T-cell (primary cell): ENCODE data around the gene LIMK2. TPM values are rescaled to one million over a fixed set of nuclear protein-coding genes. Genes with fewer than 3 reads are reported as not detected.

Experiments used
- ATAC-seq, 4 experiments: fragments of 200-7000 bp in 3 of 4; fragments of 150-1000 bp in 1 of 4; cut with Tn5 transposase; replicated peaks in 1 of 4; 1 replicate in 3 of 4; 2 replicates in 1 of 4; pipeline ENCODE4 v1.10.0; 2021; ENCODE audit warnings: moderate library complexity in 3 of 4, mild to moderate bottlenecking in 2 of 4, moderate number of reproducible peaks in 1 of 4
- CTCF ChIA-PET, 2 donors: fragments of 300-600 bp; sonication (Branson Sonifier 250); formaldehyde crosslinking; loops; one replicate each; lab custom pipeline; 2022; ENCODE audit warnings: antibody characterized with exemption in 2 of 2; lab: Charles Lee
- POLR2A ChIA-PET, 2 donors: fragments of 300-600 bp; sonication (Branson Sonifier 250); formaldehyde crosslinking; loops; one replicate each; lab custom pipeline; 2022; ENCODE audit warnings: antibody characterized with exemption in 2 of 2; lab: Charles Lee
- DNase-seq, 35 experiments: peaks; one replicate each; pipeline versions ENCODE4 v3.0.0 to v3.0.0-alpha.2; 2013 to 2023
- H3K27ac ChIP-seq: one replicate; pipeline ENCODE4 v1.5.1; 2013; ENCODE audit warnings: low read length
- H3K27me3 ChIP-seq, 2 experiments: replicated peaks in 1 of 2; 1 replicate in 1 of 2; 2 replicates in 1 of 2; pipeline versions ENCODE4 v1.6.1 to v1.7.0; 2013; ENCODE audit warnings: low read length in 1 of 2, mixed read lengths in 1 of 2; ENCODE audit not compliant: control insufficient read depth in 2 of 2, insufficient read depth in 2 of 2; ENCODE audit errors: extremely low read depth in 1 of 2
- H3K36me3 ChIP-seq, 2 donors: 1 replicate in 1 of 2; 2 replicates in 1 of 2; pipeline versions ENCODE4 v1.6.1 to v1.7.0; 2013; ENCODE audit warnings: low read length in 1 of 2; ENCODE audit not compliant: control insufficient read depth in 2 of 2, insufficient read depth in 1 of 2; ENCODE audit errors: extremely low read depth in 1 of 2
- H3K4me1 ChIP-seq, 2 experiments: 1 replicate in 1 of 2; 2 replicates in 1 of 2; pipeline versions ENCODE4 v1.6.1 to v1.7.0; 2013; ENCODE audit warnings: low read length in 2 of 2, mixed read lengths in 1 of 2; ENCODE audit not compliant: insufficient read depth in 2 of 2, control insufficient read depth in 1 of 2; ENCODE audit errors: extremely low read depth in 1 of 2
- H3K4me3 ChIP-seq, 2 donors: 1 replicate in 1 of 2; 2 replicates in 1 of 2; pipeline versions ENCODE4 v1.5.1 to v1.7.0; 2013; ENCODE audit warnings: mild to moderate bottlenecking in 2 of 2, low read length in 1 of 2, moderate library complexity in 1 of 2; ENCODE audit not compliant: control insufficient read depth in 1 of 2; ENCODE audit errors: extremely low read depth in 1 of 2
- H3K9me3 ChIP-seq: 2 replicates; pipeline ENCODE4 v1.7.0; 2013
- H3K27ac Mint-ChIP-seq, 2 donors: one replicate each; pipeline ENCODE4 v1.8.0; 2020 to 2021; ENCODE audit warnings: mild to moderate bottlenecking in 2 of 2, mixed read lengths in 2 of 2
- H3K27me3 Mint-ChIP-seq, 2 donors: one replicate each; pipeline ENCODE4 v1.8.0; 2021 to 2022; ENCODE audit warnings: mixed read lengths in 2 of 2
- H3K36me3 Mint-ChIP-seq: one replicate; pipeline ENCODE4 v1.8.0; 2021; ENCODE audit warnings: mixed read lengths
- H3K4me1 Mint-ChIP-seq, 3 donors: one replicate each; pipeline ENCODE4 v1.8.0; 2020 to 2022; ENCODE audit warnings: mixed read lengths in 3 of 3, mild to moderate bottlenecking in 1 of 3
- H3K4me3 Mint-ChIP-seq, 3 donors: one replicate each; pipeline ENCODE4 v1.8.0; 2020 to 2022; ENCODE audit warnings: mild to moderate bottlenecking in 3 of 3, mixed read lengths in 3 of 3, moderate library complexity in 3 of 3
- H3K9me3 Mint-ChIP-seq, 3 donors: one replicate each; pipeline ENCODE4 v1.8.0; 2020 to 2022; ENCODE audit warnings: mixed read lengths in 3 of 3
- WGBS: methylation state at CpG from one replicate; pipeline ENCODE4 v1.1.5; 2013; ENCODE audit warnings: missing lambda C conversion rate; ENCODE audit not compliant: insufficient coverage; 5-methylcytosine and 5-hydroxymethylcytosine counted together
- total RNA-seq, 35 experiments: library from RNA in 6 of 35; stranded (reverse) in 6 of 35; fragments of 120-200 nt in 1 of 35; gene quantifications; one replicate each; pipeline versions ENCODE4 v1.2.1 to v1.2.4 and lab custom pipeline; 2013 to 2026

LIMK2 gene
- total RNA-seq, 5 donors from 2014 or later (not counting 1 experiment from before 2014, with no cell fraction given) = 21.5 to 31.5 (median 29.7) TPM

DNA sequence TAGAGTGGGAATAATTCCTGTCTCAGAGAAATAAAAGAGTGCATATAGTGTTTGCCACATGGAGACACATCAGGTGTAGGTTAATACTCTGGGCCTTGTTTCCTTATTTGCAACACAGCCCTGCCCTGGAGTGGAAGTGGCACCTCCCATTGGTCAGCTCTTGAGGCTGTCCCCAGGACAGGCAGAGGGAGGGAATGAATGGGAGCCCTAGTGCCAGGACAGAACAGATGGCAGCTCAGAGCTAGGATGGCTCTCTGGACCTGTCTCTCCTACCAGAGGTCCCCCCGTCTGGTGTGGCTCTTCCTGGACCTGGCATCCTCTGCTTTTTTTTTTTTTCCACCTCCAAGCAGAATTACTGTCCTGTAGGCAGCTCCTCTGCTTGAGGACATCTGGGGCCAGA is 35.6 kb downstream of the LIMK2 start:
- H3K27me3 Mint-ChIP-seq = no peaks in the 10 kb centered on the region
- H3K9me3 ChIP-seq = no peaks in the 10 kb centered on the region
- no peaks in the 10 kb centered on the region for H3K9me3 Mint-ChIP-seq
- peak overlapping the region; percentile 5 to 40 for H3K4me3 ChIP-seq
- H3K4me1 ChIP-seq = peaks cover 4 to 28% of the 10 kb centered on the region in 2 experiments
- 71% methylated on average over 1 of the region's 1 CpG for WGBS
- H3K27me3 ChIP-seq = no peaks in the 10 kb centered on the region
- peaks cover 15 to 43% (median 36%) of the 10 kb centered on the region in 3 donors for H3K4me1 Mint-ChIP-seq
- ChIA-PET CTCF (interaction anchor here (0.5 to 1.4 kb wide), 7 partner anchors 9 to 391 kb away, joined by 3 to 5 read pairs (median 4); partner anchors contain the start of gene SELENOM (in 1 of the 2)), POLR2A (interaction anchor here (0.5 to 1.2 kb wide), 5 partner anchors 22 to 709 kb away, joined by 3 to 12 read pairs (median 6); partner anchors contain the start of gene PIK3IP1 (in 1 of the 2))
- DNase-seq (no peak), ATAC-seq (peak in 2 of 4 experiments; percentile 5 to 10)
- H3K36me3 ChIP-seq = peaks cover 0 to 7% of the 10 kb centered on the region in 2 donors
- peak overlapping the region; percentile 57 to 67 (median 64) for H3K4me3 Mint-ChIP-seq
- no peak overlapping the region for H3K27ac ChIP-seq
- peaks cover 6% of the 10 kb centered on the region for H3K36me3 Mint-ChIP-seq
- peak overlapping the region; percentile 63 to 72 for H3K27ac Mint-ChIP-seq

DNA sequence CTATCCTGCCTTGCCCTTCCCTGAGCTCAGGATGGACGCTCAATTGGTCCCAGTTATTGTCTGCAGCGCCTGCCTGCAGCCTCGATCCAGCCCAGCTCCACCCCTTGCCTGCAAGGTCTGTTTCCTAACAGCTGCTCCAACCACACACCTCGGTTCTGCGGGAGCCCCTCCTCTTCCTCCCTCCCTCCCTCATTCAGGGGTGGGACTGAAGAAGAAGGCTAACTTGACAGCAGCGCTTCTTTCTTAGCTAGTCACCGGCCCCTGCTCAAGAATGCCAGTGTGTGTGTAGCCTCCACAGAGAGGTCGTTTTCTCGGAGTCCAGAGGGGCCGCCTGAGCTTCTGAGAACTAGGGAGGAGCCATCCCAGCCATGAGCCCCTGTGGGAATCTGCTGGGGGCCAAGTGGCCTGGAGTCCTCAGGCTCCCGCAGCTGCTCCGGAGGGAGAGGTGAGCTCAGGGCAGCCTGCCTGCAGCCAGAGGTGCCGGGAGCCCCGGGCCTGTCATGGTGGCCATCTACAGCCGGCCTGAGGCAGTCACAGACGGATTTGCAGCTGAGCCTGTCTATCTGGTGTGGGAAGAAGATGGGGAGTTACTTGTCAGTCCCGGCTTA is 36.1 kb downstream of the LIMK2 start:
- 59% methylated on average over 10 of the region's 17 CpGs for WGBS
- Mint-ChIP-seq H3K27me3 (no peaks in the 10 kb centered on the region), H3K9me3 (no peaks in the 10 kb centered on the region), H3K36me3 (peaks cover 6% of the 10 kb centered on the region), H3K4me1 (peaks cover 15 to 41% (median 36%) of the 10 kb centered on the region in 3 donors), H3K4me3 (peak overlapping the region; percentile 57 to 67 (median 64)), H3K27ac (peak overlapping the region; percentile 63 to 72)
- Histone ChIP-seq H3K27ac (no peak overlapping the region), H3K9me3 (no peaks in the 10 kb centered on the region), H3K4me1 (peaks cover 4 to 28% of the 10 kb centered on the region in 2 experiments), H3K27me3 (no peaks in the 10 kb centered on the region), H3K4me3 (peak overlapping the region; percentile 5 to 40), H3K36me3 (peaks cover 0 to 7% of the 10 kb centered on the region in 2 donors)
- ChIA-PET CTCF (interaction anchor here (0.5 to 1.4 kb wide), 7 partner anchors 8 to 391 kb away, joined by 3 to 5 read pairs (median 4); partner anchors contain the start of gene SELENOM (in 1 of the 2)), POLR2A (interaction anchor here (0.5 to 1.2 kb wide), 6 partner anchors 21 to 709 kb away, joined by 3 to 12 read pairs (median 4); partner anchors contain the start of gene PIK3IP1 (in 1 of the 2))
- DNase-seq (peak; percentile 33 to 80 (median 65)), ATAC-seq (peak; percentile 99 to 100 (median 100))

DNA sequence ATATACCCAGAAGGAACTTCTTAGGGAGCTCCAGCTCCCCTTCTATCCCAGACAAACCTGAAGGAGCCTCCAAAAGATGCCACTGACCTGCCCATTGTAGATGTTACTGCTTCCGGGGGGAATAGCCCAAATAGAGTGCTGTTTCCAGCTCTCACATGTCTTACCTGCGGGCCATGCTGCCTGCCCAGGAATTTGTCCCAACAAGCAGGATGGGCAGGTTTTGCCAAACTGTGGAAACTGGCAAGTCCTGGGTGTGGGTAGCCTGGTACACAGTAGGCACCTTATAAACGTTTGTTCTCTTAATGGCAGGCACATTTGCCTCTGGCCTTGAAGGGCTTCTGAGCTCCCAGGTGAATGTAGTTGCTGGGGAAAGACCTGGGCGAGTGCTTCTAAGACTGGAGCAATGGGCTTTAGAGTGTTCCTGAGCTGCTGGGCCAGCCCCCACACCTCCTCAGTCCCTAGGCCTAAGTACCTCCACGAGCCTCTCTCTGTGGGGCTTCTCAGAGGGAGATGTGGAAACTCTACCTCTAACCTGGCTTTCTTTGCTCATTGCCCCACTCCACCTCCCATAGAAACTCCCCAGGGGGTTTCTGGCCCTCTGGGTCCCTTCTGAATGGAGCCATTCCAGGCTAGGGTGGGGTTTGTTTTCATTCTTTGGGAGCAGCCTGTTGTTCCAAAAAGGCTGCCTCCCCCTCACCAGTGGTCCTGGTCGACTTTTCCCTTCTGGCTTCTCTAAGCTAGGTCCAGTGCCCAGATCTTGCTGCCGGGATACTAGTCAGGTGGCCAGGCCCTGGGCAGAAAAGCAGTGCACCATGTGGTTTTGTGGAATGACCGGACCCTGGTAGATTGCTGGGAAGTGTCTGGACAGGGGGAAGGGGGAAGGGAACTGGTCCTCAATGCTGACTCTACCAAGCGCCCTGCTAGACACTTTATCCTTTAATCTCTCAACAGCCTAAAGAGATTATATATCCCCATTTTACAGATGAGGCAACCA is 37.2 kb downstream of the LIMK2 start:
- Histone ChIP-seq H3K4me3 (no peak overlapping the region), H3K36me3 (peaks cover 0 to 7% of the 10 kb centered on the region in 2 donors), H3K4me1 (peaks cover 4 to 29% of the 10 kb centered on the region in 2 experiments), H3K27ac (no peak overlapping the region), H3K27me3 (no peaks in the 10 kb centered on the region), H3K9me3 (no peaks in the 10 kb centered on the region)
- ChIA-PET POLR2A (interaction anchor here in 1 of 2 donors (0.5 kb wide), 1 partner anchor 28 kb away, joined by 4 read pairs; no protein-coding TSS in a partner anchor), CTCF (interaction anchor here in 1 of 2 donors (1.4 kb wide), 1 partner anchor 19 kb away, joined by 5 read pairs; no protein-coding TSS in a partner anchor)
- Mint-ChIP-seq H3K36me3 (peaks cover 6% of the 10 kb centered on the region), H3K27ac (no peak overlapping the region), H3K4me1 (peaks cover 15 to 34% (median 33%) of the 10 kb centered on the region in 3 donors), H3K27me3 (no peaks in the 10 kb centered on the region), H3K9me3 (no peaks in the 10 kb centered on the region), H3K4me3 (peak overlapping the region in 1 of 3 donors; percentile 67)
- ATAC-seq (no peak), DNase-seq (no peak)
- 100% methylated on average over 2 of the region's 9 CpGs for WGBS

DNA sequence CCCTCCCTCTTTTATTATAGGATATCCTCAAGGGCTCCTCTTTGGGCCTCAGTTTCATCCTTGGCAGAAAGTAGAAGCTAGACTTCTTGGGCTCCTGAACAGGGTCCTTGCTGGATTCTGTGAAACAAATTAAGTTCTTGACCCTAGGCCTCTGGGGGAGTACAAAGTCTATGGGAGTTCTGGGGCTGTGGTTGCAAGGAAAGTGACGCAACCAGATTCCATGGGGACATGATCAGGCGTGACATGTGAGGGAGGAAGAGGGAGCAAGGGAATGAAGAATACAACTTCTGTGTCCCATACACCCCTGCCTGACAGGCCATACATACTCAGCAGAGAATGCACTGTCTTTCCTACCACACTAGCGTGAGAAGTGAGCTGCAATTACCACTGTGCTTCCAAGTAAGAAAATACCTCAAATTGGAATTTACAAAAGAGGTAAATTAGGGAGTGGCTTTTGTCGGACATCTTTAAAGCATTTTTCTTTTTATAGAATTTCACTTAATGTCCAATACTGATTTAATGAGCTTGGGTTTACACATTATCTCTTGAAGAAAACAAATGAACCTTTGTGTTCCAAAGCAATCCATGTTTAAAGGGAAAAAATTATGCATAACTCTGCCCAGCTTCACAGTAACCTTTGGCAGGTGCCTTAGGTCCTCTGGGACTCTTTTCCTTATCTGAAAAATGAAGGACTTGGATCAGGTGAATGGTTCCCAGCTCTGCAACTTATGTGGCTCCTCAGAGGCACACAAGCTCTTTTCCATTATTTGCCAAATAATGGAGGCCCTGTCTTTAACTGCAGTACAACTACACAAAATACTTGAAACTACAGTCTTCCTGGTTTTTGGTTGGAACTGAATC is 38.9 kb downstream of the LIMK2 start:
- peaks cover 6% of the 10 kb centered on the region for H3K36me3 Mint-ChIP-seq
- no peak for ATAC-seq
- no peak overlapping the region for H3K4me3 Mint-ChIP-seq
- ChIA-PET CTCF (interaction anchor here in 1 of 2 donors (0.6 to 0.7 kb wide), 2 partner anchors 21 to 62 kb away, joined by 3 read pairs; no protein-coding TSS in a partner anchor), POLR2A (interaction anchor here (0.6 to 1.0 kb wide), 4 partner anchors 11 to 696 kb away, joined by 3 to 6 read pairs (median 4); no protein-coding TSS in a partner anchor)
- no CpG with 5 or more reads among the region's 4 CpGs for WGBS
- H3K4me1 Mint-ChIP-seq = peaks cover 15 to 38% (median 33%) of the 10 kb centered on the region in 3 donors
- Histone ChIP-seq H3K4me1 (peaks cover 4 to 24% of the 10 kb centered on the region in 2 experiments), H3K4me3 (no peak overlapping the region), H3K27me3 (no peaks in the 10 kb centered on the region), H3K27ac (no peak overlapping the region), H3K36me3 (peaks cover 2 to 7% of the 10 kb centered on the region in 2 donors), H3K9me3 (no peaks in the 10 kb centered on the region)
- no peak overlapping the region for H3K27ac Mint-ChIP-seq
- no peak for DNase-seq
- H3K9me3 Mint-ChIP-seq = no peaks in the 10 kb centered on the region
- H3K27me3 Mint-ChIP-seq = no peaks in the 10 kb centered on the region

DNA sequence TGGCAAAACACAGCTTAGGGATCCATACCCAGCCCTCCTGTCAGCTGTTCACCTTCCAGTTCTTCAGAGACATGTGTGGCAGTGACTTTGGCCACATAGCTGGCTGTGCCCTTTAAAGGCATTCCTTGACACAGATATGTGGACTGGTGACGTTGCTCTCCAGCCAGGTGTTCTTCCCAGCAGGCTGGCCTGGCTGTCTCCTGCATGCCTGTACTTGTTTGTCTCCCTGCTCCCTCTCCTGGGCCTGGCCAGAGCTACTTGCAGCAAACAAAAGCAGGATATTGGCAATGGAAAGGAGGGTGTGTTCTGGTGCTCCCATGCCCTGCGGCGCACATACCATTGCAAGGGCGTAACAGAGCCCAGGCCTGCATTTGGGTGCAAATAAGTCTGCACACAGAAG is 41.9 kb downstream of the LIMK2 start:
- ChIA-PET CTCF (interaction anchor here in 1 of 2 donors (1.0 kb wide), 1 partner anchor 18 kb away, joined by 5 read pairs; no protein-coding TSS in a partner anchor), POLR2A (no interaction called here)
- ATAC-seq = no peak
- Mint-ChIP-seq H3K4me3 (no peak overlapping the region), H3K27me3 (no peaks in the 10 kb centered on the region), H3K9me3 (no peaks in the 10 kb centered on the region), H3K36me3 (peaks cover 15% of the 10 kb centered on the region), H3K4me1 (peaks cover 0 to 18% (median 12%) of the 10 kb centered on the region in 3 donors), H3K27ac (no peak overlapping the region)
- Histone ChIP-seq H3K36me3 (peaks cover 2 to 9% of the 10 kb centered on the region in 2 donors), H3K4me3 (no peak overlapping the region), H3K9me3 (no peaks in the 10 kb centered on the region), H3K4me1 (peaks cover 0 to 7% of the 10 kb centered on the region in 2 experiments), H3K27me3 (no peaks in the 10 kb centered on the region), H3K27ac (no peak overlapping the region)
- 96% methylated on average over 4 of the region's 4 CpGs for whole genome bisulfite sequencing
- DNase-seq = no peak
